HAP-1 (cell line): Measurements from ENCODE around the gene RENBP.

Source experiments
- DNase-seq, 2 experiments: peaks; one replicate each; pipeline ENCODE4 v3.0.0-alpha.2; 2016 to 2020; ENCODE audit warnings: low spot score in 2 of 2
- H3K27me3 ChIP-seq: fragments of 250-450 bp; sonication (Bioruptor Pico); 2 replicates; pipeline ENCODE4 v1.5.1; 2020; ENCODE audit warnings: low read depth, mild to moderate bottlenecking, moderate library complexity
- H3K36me3 ChIP-seq: fragments of 250-450 bp; sonication (Bioruptor Pico); replicated peaks from 2 replicates; pipeline ENCODE4 v1.5.1; 2020; ENCODE audit warnings: mild to moderate bottlenecking
- H3K4me1 ChIP-seq: fragments of 250-450 bp; sonication (Bioruptor Pico); 2 replicates; pipeline ENCODE4 v1.5.1; 2020; ENCODE audit warnings: mild to moderate bottlenecking
- H3K4me3 ChIP-seq: fragments of 250-450 bp; sonication (Bioruptor Pico); 2 replicates; pipeline ENCODE4 v1.5.1; 2020; ENCODE audit warnings: mild to moderate bottlenecking, moderate library complexity
- H3K9me3 ChIP-seq: fragments of 250-450 bp; sonication (Bioruptor Pico); 2 replicates; pipeline ENCODE4 v1.5.1; 2020; ENCODE audit warnings: mild to moderate bottlenecking, moderate library complexity
- in situ Hi-C: fragments of 300-500 bp; cut with MboI; formaldehyde crosslinking; loops from 3 replicates; pipeline ENCODE4 v1.14.3; 2020; ENCODE audit warnings: low sequenced_read_pairs, inconsistent platforms, mixed read lengths

Gene RENBP

GRCh38 chrX:153966841-153967535, 22.5 kb upstream of the RENBP start:
- peaks cover 67% of the 10 kb centered on the region for H3K36me3 ChIP-seq

GRCh38 chrX:153966283-153966688, 21.8 kb upstream of the RENBP start:
- Histone ChIP-seq H3K27me3 (no peaks in the 10 kb centered on the region), H3K9me3 (no peaks in the 10 kb centered on the region), H3K4me1 (peaks cover 16% of the 10 kb centered on the region), H3K36me3 (peaks cover 71% of the 10 kb centered on the region), H3K4me3 (no peak overlapping the region)
- in situ Hi-C loops, result no loop called here
- DNase-seq, result no peak

More at GRCh38 chrX:153966841-153967535, 22.5 kb upstream of the RENBP start:
- H3K27me3 ChIP-seq, result no peaks in the 10 kb centered on the region
- in situ Hi-C loops, result no loop called here
- peaks cover 16% of the 10 kb centered on the region for H3K4me1 ChIP-seq
- no peak overlapping the region for H3K4me3 ChIP-seq
- no peaks in the 10 kb centered on the region for H3K9me3 ChIP-seq
- no peak for DNase-seq

- H3K4me1 ChIP-seq, result peaks cover 16% of the 10 kb centered on the region
- no peak overlapping the region for H3K4me3 ChIP-seq
- H3K27me3 ChIP-seq, result no peaks in the 10 kb centered on the region
- H3K9me3 ChIP-seq, result no peaks in the 10 kb centered on the region
- H3K36me3 ChIP-seq, result peaks cover 74% of the 10 kb centered on the region
- DNase-seq, result no peak
- in situ Hi-C loops, result no loop called here
Observed at GRCh38 chrX:153965406-153965805, 21.0 kb upstream of the RENBP start.

GRCh38 chrX:153964105-153964504, 19.7 kb upstream of the RENBP start:
- Histone ChIP-seq H3K9me3 (no peaks in the 10 kb centered on the region), H3K36me3 (peaks cover 80% of the 10 kb centered on the region)
- DNase-seq, result no peak

GRCh38 chrX:153963546-153963945, 19.1 kb upstream of the RENBP start:
- in situ Hi-C loops, result no loop called here
- peaks cover 81% of the 10 kb centered on the region for H3K36me3 ChIP-seq
- H3K4me3 ChIP-seq, result no peak overlapping the region
- H3K9me3 ChIP-seq, result no peaks in the 10 kb centered on the region
- H3K27me3 ChIP-seq, result no peaks in the 10 kb centered on the region
- peaks cover 7% of the 10 kb centered on the region for H3K4me1 ChIP-seq
- no peak for DNase-seq

More at GRCh38 chrX:153964105-153964504, 19.7 kb upstream of the RENBP start:
- no peak overlapping the region for H3K4me3 ChIP-seq
- in situ Hi-C loops, result no loop called here
- peaks cover 13% of the 10 kb centered on the region for H3K4me1 ChIP-seq
- no peaks in the 10 kb centered on the region for H3K27me3 ChIP-seq

- no peak overlapping the region for H3K4me3 ChIP-seq
- H3K4me1 ChIP-seq, result no peaks in the 10 kb centered on the region
- H3K9me3 ChIP-seq, result no peaks in the 10 kb centered on the region
- no peak for DNase-seq
- no peaks in the 10 kb centered on the region for H3K27me3 ChIP-seq
- H3K36me3 ChIP-seq, result peaks cover 89% of the 10 kb centered on the region
- in situ Hi-C loops, result no loop called here
Observed at GRCh38 chrX:153961292-153961691, 16.8 kb upstream of the RENBP start.

GRCh38 chrX:153960786-153961185, 16.3 kb upstream of the RENBP start:
- Histone ChIP-seq H3K9me3 (no peaks in the 10 kb centered on the region), H3K4me1 (no peaks in the 10 kb centered on the region), H3K27me3 (no peaks in the 10 kb centered on the region), H3K36me3 (peaks cover 94% of the 10 kb centered on the region), H3K4me3 (no peak overlapping the region)
- DNase-seq, result no peak
- in situ Hi-C loops, result no loop called here

GRCh38 chrX:153960077-153960476, 15.6 kb upstream of the RENBP start:
- Histone ChIP-seq H3K9me3 (no peaks in the 10 kb centered on the region), H3K27me3 (no peaks in the 10 kb centered on the region), H3K4me3 (no peak overlapping the region), H3K4me1 (no peaks in the 10 kb centered on the region), H3K36me3 (peaks cover 100% of the 10 kb centered on the region)
- in situ Hi-C loops, result no loop called here
- no peak for DNase-seq

- no peaks in the 10 kb centered on the region for H3K27me3 ChIP-seq
- no peak for DNase-seq
- in situ Hi-C loops, result loop anchor here (10.0 kb wide), 1 partner anchor 1015 kb away; no protein-coding TSS in a partner anchor
- no peaks in the 10 kb centered on the region for H3K9me3 ChIP-seq
- no peaks in the 10 kb centered on the region for H3K4me1 ChIP-seq
- no peak overlapping the region for H3K4me3 ChIP-seq
- peaks cover 100% of the 10 kb centered on the region for H3K36me3 ChIP-seq
Observed at GRCh38 chrX:153959649-153960048, 15.2 kb upstream of the RENBP start.

GRCh38 chrX:153958605-153959004, 14.2 kb upstream of the RENBP start:
- DNase-seq, result no peak
- H3K4me1 ChIP-seq, result no peaks in the 10 kb centered on the region
- no peaks in the 10 kb centered on the region for H3K27me3 ChIP-seq
- no peaks in the 10 kb centered on the region for H3K9me3 ChIP-seq
- H3K4me3 ChIP-seq, result no peak overlapping the region
- in situ Hi-C loops, result loop anchor here (10.0 kb wide), 1 partner anchor 1014 kb away; no protein-coding TSS in a partner anchor
- H3K36me3 ChIP-seq, result peaks cover 100% of the 10 kb centered on the region

GRCh38 chrX:153957224-153957623, 12.8 kb upstream of the RENBP start:
- no peaks in the 10 kb centered on the region for H3K9me3 ChIP-seq
- in situ Hi-C loops, result loop anchor here (10.0 kb wide), 1 partner anchor 1012 kb away; no protein-coding TSS in a partner anchor
- DNase-seq, result no peak
- H3K4me3 ChIP-seq, result no peak overlapping the region
- no peaks in the 10 kb centered on the region for H3K27me3 ChIP-seq
- peaks cover 100% of the 10 kb centered on the region for H3K36me3 ChIP-seq
- H3K4me1 ChIP-seq, result no peaks in the 10 kb centered on the region

- Histone ChIP-seq H3K4me1 (no peaks in the 10 kb centered on the region), H3K9me3 (no peaks in the 10 kb centered on the region), H3K4me3 (no peak overlapping the region), H3K27me3 (no peaks in the 10 kb centered on the region), H3K36me3 (peaks cover 100% of the 10 kb centered on the region)
- no peak for DNase-seq
- in situ Hi-C loops, result loop anchor here (10.0 kb wide), 1 partner anchor 1011 kb away; no protein-coding TSS in a partner anchor
Observed at GRCh38 chrX:153956044-153956907, 11.8 kb upstream of the RENBP start.

GRCh38 chrX:153955228-153955732, 10.8 kb upstream of the RENBP start:
- in situ Hi-C loops, result loop anchor here (10.0 kb wide), 1 partner anchor 1010 kb away; no protein-coding TSS in a partner anchor
- peaks cover 100% of the 10 kb centered on the region for H3K36me3 ChIP-seq

More at GRCh38 chrX:153955228-153955732, 10.8 kb upstream of the RENBP start:
- Histone ChIP-seq H3K9me3 (no peaks in the 10 kb centered on the region), H3K27me3 (no peaks in the 10 kb centered on the region), H3K4me1 (no peaks in the 10 kb centered on the region), H3K4me3 (no peak overlapping the region)
- DNase-seq, result no peak
